Stimulated activated CD4-positive, alpha-beta T cell treated with anti-CD3 and anti-CD28 coated beads, Interleukin-4, amount 100 ng/mL, for 1 hour (primary cell): ENCODE results near the gene CDYL2.

Experiments
- DNase-seq: peaks from one replicate; pipeline ENCODE4 v3.0.0-alpha.2; 2020

CDYL2 gene

DNA sequence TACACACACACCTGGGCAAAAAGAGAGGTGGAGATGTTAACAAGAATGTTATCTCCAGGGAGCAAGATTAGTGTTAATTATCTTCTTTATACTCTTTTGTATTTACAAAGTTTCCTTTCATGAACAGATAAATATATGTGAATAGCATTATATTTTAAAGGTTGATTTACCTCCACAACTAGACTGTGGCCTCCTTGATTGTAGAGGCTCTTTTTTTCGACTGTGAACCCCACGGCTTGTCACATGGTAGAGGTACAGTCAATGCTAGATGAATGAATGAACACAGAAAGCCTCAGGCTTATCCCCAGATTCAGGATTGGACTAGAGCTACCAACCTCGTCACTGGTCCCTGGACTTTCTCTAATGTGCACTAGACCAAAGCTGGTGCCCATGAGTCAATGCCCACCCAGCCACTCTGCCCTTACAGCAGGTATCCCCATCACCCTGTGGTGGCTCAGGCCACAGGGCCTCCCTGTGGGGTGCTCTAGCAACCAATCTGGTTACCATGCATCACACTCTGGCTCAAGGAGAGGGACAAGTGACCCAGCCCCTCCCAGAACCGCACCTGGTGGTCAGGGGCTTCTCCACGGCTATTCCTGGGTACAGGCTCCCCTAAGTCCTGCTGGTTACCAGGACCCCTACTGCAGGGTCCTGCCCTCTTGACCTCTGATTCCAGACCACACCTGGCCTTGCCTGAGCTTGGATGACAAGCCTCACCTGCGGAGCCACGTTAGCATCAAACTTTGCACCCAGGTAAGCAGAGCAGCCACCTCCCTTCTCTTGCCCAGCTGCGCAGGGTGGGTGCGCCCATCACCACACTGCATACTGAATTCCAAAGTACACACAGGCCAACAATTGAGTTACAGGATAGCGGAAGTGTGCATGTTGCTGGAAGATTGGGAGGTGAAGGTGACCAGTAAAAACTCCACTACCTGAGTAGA is 101.0 kb downstream of the CDYL2 start:
- DNase-seq = no peak

DNA sequence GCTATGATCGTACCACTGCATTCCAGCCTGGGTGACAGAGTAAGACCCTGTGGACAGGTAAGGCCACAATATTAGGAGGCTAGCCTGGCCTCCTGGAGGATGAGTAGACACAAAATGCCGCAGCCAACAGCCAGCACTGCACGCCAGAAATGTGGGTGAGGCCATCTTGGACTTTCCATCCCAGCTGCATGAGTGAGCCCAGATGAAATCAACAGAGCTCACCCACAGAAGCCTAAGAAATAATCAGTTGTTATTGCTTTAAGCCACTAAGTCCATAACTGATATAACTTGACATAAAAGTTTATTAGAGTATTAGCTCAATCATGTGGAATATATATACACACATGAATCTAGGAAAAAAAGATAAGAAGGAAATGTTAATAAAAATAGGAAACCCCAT is 101.7 kb downstream of the CDYL2 start:
- DNase-seq = no peak

DNA sequence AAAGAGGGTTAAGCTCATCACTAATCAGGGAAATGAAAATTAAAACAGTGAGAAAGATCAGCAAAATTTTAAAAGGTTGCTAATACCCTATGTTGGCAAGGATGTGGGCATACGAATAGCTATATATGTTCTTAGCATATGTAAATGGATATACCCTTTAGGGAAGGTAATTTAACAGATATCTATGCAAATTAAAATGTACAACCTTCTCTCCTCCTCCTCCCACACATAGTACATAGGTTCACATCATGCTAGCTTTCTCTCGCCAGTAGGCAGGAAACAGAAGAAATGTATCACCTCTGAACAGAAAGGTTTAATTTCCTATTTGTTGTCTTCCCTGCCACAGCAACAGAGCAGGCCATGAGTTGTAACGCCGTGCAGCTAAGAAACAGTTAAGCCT is 103.8 kb downstream of the CDYL2 start:
- no peak for DNase-seq

DNA sequence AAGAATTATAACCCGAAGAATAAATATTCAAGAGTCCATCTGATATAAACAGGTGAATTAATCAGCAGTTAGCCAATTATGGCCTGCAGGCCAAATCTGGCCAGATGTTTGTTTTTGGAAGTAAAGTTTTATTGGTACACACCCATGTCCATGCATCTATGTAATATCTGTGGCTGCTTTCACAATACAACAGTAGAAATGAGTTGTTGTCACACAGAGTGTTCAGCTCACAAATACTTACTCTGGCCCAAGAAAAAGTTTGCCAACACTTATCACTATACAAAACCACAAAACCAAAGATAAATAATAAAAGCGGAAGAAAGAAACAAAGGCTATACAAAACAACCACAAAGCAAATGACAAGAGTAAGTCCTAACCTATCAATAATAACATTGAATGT is 109.4 kb downstream of the CDYL2 start:
- no peak for DNase-seq

DNA sequence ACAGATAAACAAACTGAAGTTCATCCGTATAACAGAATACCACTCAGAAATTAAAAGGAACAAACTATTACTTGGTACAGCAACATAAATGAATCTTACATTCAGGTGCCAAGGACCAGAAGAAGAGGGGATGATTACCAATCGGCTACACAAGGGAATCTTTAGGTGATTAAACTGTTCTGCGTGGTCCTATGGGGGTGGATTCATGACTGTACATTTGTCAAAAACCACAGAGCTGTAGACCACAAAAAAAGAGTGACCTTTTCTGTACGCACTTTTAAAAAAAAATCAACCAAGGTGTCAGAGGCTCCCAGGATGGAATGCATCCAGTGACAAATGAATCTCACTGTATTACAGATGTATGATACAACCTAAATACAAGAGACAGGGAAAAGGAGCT is 110.8 kb downstream of the CDYL2 start:
- no peak for DNase-seq

DNA sequence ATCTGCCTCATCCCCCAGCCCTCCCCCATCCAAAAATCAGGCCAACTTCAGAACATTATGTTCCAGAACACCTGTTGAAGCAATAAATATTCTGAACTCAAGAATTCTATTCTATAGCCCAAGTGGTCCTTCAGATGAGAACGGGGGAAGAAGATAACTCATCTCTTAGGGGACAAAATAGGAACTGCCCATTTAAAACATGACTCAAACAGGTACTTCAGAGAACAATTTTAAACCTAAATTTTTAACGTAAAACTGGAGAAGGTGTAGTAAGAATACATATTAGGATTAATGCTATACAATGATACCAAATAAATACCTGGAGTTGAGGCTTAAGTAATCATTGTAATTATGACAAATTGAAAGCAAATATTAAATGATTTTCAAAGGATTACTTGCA is 112.1 kb downstream of the CDYL2 start:
- no peak for DNase-seq

DNA sequence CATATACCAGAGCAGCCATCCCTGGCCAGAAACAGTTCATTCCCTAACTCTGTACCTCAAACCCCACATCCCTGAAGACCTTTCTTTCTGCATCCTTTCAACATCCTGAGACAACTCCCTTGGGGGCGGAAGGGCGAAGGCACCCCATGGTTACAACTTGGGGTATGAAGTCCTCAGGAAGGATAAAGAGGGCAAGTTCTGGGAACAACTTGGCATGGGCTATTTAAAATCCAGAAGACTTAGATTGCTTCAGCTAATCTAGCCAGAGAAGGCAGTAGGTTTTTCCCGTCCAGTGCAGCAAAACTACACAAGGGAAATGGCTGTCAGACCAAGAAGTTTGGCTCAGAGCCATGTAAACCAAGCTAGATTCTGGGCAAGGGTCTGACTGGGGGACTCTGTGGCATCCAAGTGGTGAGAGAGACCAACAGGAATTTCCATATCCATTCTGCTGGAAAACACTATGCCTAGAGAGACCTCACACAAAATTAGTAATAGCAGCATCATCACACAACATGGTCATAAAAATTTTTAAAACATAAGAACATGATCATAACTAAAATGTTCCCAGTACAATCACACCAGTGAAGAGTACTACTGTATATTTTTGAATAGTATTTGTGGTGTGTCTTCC is 113.2 kb downstream of the CDYL2 start:
- no peak for DNase-seq

DNA sequence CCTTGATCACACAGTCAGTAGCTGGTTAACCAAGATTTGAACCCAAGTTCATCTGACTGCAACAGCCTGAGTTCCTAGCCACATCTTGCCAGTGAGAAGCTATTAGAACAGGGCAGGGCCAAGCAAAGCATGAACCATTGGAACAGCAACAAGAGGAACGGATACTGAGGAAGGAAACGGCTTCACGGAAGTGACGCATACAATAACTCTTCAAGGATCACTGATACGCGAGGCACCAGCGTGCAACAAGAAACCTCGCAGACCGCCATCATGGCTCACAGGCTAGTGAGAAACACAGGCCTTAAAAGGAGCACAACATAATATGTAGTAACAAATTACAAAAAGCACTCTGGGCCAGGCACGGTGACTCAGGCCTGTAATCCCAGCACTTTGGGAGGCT is 114.9 kb downstream of the CDYL2 start:
- DNase-seq = no peak

DNA sequence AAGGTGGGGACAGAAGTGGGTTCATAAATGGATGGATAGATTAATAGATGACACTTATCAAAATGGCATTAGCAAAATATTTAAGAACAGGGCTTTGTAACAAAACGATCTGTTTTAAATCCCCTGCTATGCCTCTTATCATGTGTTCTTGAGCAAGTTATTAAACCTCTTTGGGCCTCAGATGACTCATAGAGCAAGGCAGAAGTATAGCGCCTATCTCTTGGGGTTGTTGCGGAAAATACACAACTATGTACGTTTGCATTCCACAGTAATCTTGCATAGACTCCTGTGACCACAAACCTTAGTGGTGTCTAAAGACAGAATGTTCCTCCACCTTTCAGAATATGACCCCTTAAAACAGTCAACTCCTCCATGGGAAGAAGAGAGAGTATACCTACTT is 116.8 kb downstream of the CDYL2 start:
- DNase-seq = no peak

DNA sequence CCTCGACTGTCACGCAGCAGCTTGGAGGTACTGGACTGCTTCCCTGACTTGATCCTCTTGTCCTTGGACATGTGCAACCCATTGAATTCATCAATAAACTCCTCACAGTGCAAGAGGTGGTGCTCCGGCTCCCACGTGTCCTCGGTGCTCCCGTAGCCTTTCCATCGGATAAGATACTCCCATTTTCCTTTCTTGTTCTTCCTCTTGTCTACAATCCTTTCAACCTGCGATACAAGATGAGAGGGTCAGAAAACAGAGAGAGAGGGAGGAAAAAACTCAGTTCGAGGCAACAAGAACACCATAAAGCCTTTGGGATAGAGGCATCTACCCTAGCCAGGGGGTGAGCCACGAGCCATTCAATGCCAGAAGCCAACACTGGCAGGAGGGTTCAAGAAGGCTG is 119.5 kb downstream of the CDYL2 start:
- DNase-seq = no peak

DNA sequence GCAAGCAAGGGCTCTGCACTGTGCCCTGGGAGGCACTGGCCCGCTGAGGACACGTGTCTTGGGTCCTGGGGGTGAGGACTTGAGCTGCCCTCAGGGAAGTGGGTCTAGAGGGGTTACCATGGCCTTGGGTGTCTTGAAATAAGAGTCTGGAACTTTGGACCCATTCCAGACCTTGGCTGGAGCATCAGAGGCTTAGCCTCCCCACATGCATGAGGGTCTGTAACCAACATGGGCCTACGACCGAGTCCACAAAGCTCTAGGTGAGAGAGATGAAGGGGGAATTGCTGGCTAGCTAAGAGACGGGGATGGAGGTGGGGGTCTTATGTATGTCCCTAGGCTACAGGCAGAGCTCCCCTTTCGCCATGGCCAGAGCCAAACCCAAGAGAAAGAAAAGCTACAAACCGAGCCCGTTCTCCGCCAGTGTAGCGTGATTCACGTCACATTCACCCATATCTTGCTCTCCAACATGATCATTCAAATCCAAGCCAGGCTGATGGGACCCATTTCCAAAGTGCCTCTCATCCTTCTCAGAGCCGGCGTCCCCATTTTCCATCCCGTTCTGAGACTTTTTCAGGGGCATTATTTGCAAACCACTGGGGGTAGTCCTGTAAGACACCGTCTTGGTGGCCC is 120.1 kb downstream of the CDYL2 start:
- no peak for DNase-seq

DNA sequence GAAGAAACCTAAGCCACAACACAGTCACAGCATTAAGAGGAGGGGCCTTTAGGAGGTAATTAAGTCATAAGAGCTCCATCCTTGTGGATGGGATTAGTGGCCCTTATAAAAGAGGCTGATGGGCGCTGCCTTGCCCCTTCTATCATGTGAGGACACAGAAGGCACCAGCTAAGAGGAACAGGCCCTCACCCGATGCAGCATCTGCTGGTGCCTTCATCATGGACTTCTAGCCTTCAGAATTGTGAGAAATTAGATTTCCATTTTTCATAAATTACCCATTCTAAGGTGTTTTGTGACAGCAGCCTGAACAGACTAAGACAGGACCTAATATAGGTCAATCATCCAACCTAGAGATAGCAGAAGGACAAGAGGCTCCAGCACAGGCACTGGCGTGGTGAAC is 120.8 kb downstream of the CDYL2 start:
- no peak for DNase-seq

DNA sequence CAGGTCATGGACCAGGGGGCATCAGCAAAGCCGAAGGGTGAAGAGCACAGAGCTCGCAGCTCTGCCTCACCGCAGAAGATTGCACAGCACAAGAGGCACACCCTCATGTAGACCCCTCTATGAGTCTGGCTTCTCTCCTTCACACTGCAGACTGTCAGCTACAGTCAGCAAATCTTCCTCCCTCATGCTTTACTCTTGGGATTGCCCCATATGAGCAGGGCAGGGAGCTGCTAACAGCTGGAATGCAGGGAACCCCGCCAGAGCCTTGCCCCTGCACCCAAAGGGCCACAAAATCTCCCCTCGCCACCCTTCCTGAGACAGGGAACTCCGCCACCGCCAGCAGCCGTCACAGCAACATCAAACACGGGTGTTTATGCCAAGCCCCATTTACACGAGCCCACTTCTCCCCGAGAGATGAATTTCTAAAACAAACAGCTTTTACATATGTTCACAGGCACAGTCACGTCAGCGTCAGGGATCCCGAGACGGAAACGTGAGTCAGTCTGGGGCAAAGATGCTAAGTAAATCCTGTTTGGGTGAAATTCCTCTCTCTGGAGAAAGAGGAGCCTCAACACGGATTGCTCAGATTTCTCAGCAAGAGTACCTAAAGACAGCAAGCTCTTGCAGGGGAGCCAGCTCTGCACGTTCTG is 121.9 kb downstream of the CDYL2 start:
- DNase-seq = no peak

DNA sequence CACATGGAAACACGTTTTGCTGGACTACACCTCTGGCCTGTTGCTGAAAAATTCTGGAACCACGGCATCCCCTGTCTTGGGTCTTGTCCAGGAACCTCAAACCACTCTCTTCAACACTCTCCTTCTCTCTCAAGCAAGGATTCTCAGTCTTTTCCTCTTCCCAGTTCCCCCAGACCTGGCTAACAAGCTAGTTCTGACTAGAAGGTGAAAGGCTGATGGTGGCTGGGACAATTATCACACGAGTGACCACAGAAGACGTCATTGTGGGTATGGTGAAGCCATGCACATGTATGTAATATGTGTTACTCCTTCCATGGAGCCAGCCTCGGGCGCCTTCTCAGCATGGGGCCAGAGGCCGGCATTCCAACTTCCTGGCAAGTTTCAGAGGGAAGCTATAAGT is 123.0 kb downstream of the CDYL2 start:
- no peak for DNase-seq

DNA sequence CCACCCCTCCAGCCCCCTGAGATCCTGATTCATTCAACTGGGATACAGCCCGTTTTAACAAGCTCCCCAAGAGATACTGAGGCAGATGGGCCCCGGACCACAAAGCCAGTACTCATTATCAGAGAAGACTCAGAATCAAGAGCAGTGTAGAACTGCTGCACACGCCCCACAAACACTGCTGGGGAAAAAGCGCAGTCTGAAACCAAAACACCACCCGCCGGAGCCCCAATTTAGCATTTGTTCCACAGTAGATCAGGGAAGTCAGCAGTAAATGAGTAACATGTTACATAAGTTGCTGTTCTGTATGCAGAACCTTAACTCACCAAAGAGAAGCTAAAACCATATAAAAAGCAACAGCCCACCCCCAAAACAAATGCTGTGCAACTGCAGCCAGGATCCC is 123.6 kb downstream of the CDYL2 start:
- no peak for DNase-seq

DNA sequence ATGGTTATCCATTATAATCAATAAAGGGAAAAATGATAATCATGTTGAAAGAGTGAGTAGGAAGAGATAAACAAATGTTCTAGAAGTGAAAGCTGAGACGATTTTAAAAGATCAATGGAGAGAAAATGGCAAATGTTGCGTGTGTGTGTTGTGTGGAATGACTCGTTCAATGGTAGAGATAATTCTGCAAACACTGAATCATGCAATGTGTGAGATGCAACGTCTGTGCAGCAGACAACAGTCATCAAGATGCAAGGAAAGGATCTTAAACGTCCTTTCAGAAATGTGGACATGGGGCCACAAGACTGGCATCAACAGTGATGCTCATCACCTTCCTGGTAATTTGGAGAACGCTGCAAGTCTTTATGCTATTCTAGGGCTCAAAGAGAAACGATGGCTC is 124.4 kb downstream of the CDYL2 start:
- DNase-seq = no peak

DNA sequence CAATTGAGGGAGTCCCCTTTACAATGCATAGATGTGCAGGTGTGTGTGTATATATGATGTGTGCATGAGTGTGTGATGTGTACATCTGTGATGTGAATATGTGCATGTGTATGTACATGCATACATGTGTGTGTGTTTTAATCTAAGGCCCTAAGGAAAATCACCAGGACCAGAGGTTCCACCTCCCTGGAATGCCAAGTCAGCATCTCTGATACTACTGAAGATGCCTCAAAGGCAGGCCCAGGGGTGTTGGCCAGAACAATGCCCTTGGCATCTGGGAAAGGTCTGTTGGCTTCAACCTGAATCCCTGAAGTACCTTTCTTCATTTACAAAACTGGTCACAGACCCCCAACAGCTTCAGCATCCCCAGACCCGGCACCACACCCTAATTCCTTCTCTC is 129.5 kb downstream of the CDYL2 start:
- DNase-seq = no peak

DNA sequence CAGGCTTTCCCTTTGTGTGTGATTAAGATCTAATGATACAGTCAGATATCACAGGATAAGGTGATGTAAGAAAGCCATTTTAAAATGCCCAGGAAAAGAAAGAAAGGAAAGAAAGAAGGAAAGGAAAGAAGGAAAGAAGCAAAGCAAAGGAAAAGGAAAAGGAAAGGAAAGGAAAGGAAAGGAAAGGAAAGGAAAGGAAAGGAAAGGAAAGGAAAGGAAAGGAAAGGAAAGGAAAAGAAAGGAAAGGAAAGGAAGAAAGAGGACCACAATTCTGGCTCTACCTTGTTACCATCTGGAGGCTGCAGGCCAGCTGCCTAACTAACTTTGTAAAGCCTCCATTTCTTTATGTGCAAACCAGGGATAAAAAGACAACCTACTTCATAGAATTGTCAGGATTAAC is 132.0 kb downstream of the CDYL2 start:
- DNase-seq = no peak

DNA sequence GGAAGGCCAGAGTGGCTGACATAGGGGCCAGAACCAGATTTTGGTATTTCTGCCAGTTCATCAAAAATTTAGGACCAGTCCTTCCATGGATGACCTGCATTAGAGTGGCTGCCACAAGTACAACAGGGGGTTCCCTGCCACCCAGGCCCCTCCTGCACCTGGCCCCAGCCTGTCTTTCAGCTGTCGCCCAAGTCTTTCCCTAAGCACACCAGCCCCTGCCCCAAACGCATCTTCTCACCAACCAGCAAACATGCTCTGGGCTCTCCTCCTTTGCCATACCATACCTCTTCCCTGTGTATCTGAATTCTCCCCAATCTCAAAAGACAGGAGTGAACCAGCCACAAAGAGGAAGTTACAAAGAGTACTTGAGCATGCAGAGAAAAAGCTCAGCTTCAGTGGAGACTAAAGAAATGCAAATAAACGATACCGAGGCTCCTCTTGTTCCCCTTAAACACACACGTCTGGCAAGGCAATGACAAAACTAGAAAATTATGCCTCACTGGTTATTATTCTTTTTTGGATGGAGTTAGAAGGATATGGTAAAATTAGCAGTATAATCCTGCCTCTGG is 133.0 kb downstream of the CDYL2 start:
- no peak for DNase-seq

DNA sequence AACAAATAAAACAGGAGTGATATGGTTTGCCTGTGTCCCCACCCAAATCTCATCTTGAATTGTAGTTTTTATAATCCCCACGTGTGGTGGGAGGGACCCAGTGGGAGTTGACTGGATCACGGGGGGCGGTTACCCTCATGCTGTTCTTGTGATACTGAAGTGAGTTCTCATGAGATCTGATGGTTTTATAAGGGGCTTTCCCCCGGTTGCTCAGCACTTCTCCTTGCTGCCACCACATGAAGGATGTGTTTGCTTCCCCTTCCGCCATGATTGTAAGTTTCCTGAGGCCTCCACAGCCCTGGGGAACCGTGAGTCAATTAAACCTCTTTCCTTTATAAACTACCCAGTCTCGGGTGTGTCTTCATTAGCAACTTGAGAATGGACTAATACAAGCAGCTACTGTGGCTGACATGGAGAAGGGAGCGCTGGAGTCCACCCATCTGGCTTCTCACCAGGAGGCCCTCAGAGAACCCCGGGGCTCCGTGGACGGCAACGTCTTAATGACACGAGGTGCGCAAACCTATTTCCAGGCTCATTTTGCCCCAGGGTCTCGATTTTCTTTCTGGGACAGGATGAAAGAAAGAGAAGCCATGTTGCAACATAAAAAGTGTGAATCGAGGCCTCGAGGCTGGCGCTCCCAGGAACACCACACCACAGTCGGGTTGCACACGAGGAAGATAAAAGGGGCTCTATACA is 134.1 kb downstream of the CDYL2 start:
- peak; percentile 42 for DNase-seq

DNA sequence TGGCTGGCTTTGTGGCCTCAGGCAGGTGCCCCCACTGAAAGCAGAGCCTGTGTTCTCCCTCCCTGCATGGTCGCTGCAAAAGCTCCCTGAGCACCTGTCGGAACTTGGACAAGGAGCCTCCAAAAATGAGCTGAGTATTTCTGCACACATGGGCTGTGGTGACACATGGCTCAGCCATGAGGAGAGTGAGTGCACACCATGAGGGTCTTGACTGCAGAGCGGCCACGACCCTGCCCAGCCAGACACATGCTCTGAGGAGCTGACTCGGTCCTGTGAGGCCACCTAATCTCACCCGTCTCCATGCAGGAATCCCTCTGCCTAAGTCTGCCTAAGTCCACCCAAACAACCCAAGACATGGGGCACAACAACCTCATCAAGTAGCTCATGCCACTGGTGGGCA is 134.7 kb downstream of the CDYL2 start:
- no peak for DNase-seq

DNA sequence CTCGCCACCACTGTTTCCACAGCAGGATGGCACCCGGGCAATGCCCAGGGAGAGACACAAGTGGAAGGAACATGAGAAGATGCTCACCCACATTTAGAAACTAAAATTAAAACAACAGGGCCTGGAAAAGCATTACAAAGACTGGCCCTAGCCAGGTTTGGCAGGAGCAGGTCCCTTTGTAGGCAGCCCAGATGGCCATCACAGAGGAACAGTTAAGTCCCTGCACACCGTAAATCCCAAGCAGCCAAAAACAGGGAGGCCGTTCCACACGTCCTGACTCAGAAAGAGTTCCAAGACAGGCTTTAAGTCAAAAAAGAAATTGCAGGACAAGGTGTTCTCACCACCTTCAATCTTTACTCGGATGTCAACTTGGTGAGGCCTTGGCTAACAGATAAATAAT is 136.5 kb downstream of the CDYL2 start:
- no peak for DNase-seq

DNA sequence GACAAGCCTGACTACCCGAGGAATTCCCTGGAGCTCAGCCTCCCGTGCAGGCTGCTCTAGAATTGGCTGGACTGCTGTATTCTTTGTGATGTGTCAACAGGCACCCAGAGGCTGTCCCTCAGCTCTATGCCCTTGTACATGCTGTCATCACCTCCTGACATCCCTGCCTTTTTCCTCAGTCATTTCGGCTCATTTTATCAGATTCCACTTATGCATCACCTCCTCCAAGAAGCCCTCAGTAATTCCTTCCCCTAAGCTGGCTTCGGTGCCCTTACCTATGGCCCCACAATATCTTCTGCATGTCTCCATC is 137.2 kb downstream of the CDYL2 start:
- DNase-seq = no peak
